Measurements from ENCODE around the gene MARCHF10.

MARCHF10 gene

DNA sequence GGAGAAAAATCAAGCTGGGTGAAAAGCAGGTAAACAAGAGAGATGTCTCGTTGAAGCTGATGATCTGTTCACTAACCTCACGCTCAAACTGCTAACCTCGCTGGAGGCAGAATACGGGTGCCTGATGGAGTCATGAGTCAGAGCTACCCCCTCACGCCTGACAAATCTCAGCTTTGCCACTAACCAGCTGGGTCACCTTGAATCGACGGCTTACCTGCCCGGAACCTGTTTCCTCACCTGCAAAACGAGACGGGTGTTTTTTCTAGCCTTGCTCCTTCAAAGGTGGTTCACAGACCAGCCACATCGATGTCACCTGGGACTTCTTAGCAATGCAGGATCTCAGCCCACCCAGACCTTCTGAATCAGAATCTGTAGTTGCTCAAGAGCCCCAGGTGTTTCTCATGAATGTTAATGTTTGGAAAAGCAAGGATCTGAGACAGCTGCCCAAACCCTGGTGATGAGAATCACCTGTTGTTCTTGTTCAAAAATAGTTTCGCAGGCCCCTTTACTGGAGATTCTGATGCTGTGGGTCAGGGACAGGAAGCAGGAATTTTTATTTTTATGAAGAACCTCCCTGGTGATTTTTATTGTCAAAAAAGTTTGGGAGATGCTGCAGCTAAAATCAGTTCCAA is 56.9 kb downstream of the MARCHF10 start:
- TF ChIP-seq, protein P1, sequence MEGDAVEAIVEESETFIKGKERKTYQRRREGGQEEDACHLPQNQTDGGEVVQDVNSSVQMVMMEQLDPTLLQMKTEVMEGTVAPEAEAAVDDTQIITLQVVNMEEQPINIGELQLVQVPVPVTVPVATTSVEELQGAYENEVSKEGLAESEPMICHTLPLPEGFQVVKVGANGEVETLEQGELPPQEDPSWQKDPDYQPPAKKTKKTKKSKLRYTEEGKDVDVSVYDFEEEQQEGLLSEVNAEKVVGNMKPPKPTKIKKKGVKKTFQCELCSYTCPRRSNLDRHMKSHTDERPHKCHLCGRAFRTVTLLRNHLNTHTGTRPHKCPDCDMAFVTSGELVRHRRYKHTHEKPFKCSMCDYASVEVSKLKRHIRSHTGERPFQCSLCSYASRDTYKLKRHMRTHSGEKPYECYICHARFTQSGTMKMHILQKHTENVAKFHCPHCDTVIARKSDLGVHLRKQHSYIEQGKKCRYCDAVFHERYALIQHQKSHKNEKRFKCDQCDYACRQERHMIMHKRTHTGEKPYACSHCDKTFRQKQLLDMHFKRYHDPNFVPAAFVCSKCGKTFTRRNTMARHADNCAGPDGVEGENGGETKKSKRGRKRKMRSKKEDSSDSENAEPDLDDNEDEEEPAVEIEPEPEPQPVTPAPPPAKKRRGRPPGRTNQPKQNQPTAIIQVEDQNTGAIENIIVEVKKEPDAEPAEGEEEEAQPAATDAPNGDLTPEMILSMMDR (IDR thresholded peaks at IDR 0.05): no peak
- no peak for DNase-seq (ENCODE audit: low spot score)
- no peak overlapping the region for H3K27ac ChIP-seq
- no peak overlapping the region for H3K4me3 ChIP-seq

DNA sequence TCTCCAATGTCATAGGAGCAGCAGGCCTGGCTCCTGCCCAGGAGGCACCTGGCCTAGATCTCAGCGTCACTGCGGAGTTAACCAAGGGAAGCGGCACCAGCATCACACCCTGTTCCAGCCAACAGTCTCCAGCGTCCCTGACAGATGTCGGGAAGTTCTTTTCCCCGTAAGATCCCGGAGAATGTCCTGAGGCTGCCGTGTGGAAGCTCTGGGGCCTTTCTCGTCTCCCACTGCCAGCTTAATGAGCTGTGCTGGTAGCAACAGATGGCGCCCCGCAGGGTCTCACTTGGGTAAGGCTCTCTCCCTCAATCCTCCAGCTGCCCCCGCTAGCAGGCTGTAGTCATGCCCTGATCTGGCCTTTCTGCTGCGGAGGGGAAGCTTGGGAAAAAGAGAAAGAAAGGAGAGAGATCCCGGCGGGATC is 57.5 kb downstream of the MARCHF10 start:
- Histone ChIP-seq H3K27ac (no peak overlapping the region), H3K4me3 (no peak overlapping the region)
- no peak for DNase-seq (ENCODE audit: low spot score)
- TF ChIP-seq, protein P1 (IDR thresholded peaks at IDR 0.05): no peak

DNA sequence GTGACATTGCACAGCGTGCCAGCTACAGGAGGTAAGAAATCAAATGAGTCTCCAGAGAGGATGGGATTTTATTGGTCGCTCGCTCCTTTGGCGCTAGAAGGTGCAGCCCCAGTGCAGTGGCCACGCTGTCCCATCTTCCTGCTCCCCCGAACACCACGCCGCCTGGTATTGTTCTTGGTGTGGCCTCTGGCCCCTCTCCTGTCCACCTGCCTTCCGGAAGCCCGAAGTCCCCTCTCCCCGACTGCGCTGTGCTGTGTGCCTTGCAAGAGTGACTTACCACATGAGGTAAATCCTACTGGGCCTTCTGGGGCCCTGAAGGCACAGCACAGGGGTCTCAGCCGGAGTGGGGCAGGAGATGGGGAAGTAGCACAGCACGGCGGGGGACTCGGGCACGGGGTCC is 58.2 kb downstream of the MARCHF10 start:
- H3K4me3 ChIP-seq: no peak overlapping the region
- no peak overlapping the region for H3K27ac ChIP-seq
- no peak for DNase-seq (ENCODE audit: low spot score)
- TF ChIP-seq, protein P1 (IDR thresholded peaks at IDR 0.05): no peak

DNA sequence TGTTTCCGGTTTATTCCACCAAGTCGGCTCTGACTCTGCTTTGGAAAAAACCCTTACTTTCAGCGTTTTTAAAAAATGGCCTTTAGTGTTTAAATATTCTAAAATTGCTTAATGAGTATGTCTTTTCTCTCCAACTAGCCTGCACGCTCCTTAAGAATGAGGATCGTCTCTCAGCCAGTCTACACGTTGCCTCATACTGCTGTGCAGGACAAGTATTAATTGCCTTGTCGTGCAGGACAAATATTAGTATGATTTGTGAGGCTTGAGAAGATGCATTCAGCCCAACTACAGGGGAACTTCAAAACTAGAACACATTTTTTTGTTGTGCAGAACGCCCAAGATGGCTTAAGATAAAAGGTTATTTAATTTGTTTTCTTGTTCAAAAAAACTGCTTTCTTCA is 61.2 kb downstream of the MARCHF10 start:
- Histone ChIP-seq H3K4me3 (no peak overlapping the region), H3K27ac (no peak overlapping the region)
- TF ChIP-seq, protein P1 (IDR thresholded peaks at IDR 0.05): no peak
- DNase-seq (ENCODE audit: low spot score): no peak

DNA sequence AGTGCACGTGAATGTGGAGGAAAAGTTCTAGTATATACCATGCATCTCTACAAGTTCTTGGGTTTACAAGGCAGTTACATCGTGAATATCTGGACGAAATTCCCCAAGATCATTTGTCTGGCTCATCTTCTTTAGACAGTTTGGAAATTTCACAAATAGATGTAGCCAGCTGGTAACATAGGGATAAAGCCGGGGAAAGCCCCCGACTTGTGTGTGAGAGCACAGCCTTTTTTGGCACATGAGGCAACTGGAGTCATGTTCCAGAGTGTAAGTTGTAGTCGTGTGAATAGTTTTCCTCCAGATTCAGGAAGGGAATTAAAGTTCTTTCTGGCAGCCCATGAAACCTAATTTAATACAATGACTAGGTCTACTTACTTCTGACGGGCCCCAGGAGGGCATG is 62.3 kb downstream of the MARCHF10 start:
- no peak for DNase-seq (ENCODE audit: low spot score)
- no peak overlapping the region for H3K27ac ChIP-seq
- TF ChIP-seq, protein P1 (IDR thresholded peaks at IDR 0.05): no peak
- H3K4me3 ChIP-seq: no peak overlapping the region

DNA sequence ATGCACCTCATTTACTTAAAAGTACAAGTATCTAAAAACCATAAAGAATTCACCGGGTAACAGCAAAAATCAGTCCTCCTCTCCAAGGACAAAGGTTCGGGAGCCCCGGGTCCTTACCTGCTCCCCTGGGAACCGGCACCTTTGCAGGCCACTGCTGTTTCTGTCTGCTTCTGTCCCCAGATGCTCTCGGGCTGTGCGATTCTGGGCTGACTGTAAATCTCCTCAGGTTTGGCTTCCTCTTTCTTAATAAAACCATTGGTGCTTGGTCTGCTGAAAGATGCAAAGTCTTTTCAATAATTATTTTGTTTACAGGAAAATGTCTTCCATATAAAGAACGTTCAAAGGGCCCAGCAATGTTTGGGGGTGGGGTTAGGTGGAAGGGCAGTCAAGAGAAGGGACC is 63.9 kb downstream of the MARCHF10 start:
- no peak overlapping the region for H3K4me3 ChIP-seq
- H3K27ac ChIP-seq: no peak overlapping the region
- TF ChIP-seq, protein P1 (IDR thresholded peaks at IDR 0.05): no peak
- DNase-seq (ENCODE audit: low spot score): no peak

DNA sequence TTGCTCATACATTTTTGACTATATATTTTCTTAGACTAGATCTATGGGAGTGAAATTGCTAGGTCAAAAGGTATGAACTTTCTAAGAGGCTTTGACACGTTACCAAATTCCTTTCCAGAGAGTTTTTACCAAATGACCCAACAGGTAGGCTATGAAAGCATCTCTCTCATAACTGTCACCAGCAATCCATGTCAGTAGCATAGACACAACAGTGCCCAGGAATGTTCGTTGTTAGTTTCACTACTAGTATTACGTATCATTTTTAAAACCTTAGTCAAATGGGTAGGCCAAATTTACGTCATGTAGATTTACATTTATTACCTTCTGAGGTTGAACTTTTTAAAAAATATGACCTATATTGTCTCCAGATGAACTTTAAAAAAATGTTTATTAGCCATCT is 66.8 kb downstream of the MARCHF10 start:
- TF ChIP-seq, protein P1 (IDR thresholded peaks at IDR 0.05): no peak
- no peak overlapping the region for H3K4me3 ChIP-seq
- no peak overlapping the region for H3K27ac ChIP-seq
- DNase-seq (ENCODE audit: low spot score): no peak
